Measurements from ENCODE around the gene ZIC4. TPM values are rescaled to one million over a fixed set of nuclear protein-coding genes. Genes with fewer than 3 reads are reported as not detected.

ZIC4 gene
- total and polyA plus RNA-seq, 2 of the 4 experiments (the other 2 are of a cell fraction), result not detected

- Histone ChIP-seq H3K9me1 (ENCODE audit: insufficient read depth, low read length) (0 out of 2 replicates have a peak, but pooled peaks cover 3% of the 10 kb centered on the region), H2BK120ac (ENCODE audit: low read depth, low read length) (no peak overlapping the region), H4K91ac (ENCODE audit: insufficient read depth, low read depth, low read length) (no peak overlapping the region), H2AFZ (replicated peaks; ENCODE audit: low read length, poor library complexity) (no peak overlapping the region), H3K9me3 (ENCODE audit: control insufficient read depth, insufficient read depth, low read length) (peaks cover 19% of the 10 kb centered on the region), H3K27ac (ENCODE audit: insufficient read depth, low read length) (no peak overlapping the region), H3K4me2 (ENCODE audit: low read depth, low read length) (no peak overlapping the region), H2BK20ac (ENCODE audit: low read depth, low read length) (no peak overlapping the region), H3K23ac (ENCODE audit: low read depth, low read length) (no peak overlapping the region), H3K18ac (ENCODE audit: low read depth, low read length) (no peak overlapping the region), H3K14ac (replicated peaks; ENCODE audit: low read depth, low read length) (no peak overlapping the region), H2AK9ac (replicated peaks; ENCODE audit: low read depth, low read length, poor library complexity) (no peak overlapping the region), H3K79me1 (ENCODE audit: low read depth in 1 of 2, low read length in 2 of 2) (no peaks in the 10 kb centered on the region), H3K56ac (ENCODE audit: extremely low read depth, insufficient read depth, low read length) (no peak overlapping the region), H3K27me3 (ENCODE audit: control insufficient read depth, insufficient read depth, low read length) (peaks cover 92% of the 10 kb centered on the region), H4K8ac (ENCODE audit: low read depth in 2 of 2, low read length in 2 of 2) (no peak overlapping the region), H4K5ac (ENCODE audit: low read depth, low read length) (no peak overlapping the region), H3K36me3 (ENCODE audit: control insufficient read depth, insufficient read depth, low read length) (no peaks in the 10 kb centered on the region), H2BK15ac (ENCODE audit: low read depth, low read length) (no peak overlapping the region), H3K4me1 (ENCODE audit: control insufficient read depth, insufficient read depth, low read length) (no peaks in the 10 kb centered on the region), H2BK5ac (ENCODE audit: low read depth, low read length, poor library complexity, severe bottlenecking) (no peak overlapping the region), H3K9ac (ENCODE audit: low read depth, low read length) (no peak overlapping the region), H3K4me3 (ENCODE audit: insufficient read depth, low read depth, low read length) (no peak overlapping the region), H2AK5ac (ENCODE audit: low read depth, low read length) (no peak overlapping the region), H3K4ac (ENCODE audit: low read depth, low read length) (no peak overlapping the region), H4K20me1 (ENCODE audit: insufficient read depth, low read length) (no peaks in the 10 kb centered on the region)
- intact Hi-C loops (cut with micrococcal nuclease), result no loop called here
- in situ Hi-C loops (cut with MboI; ENCODE audit: low sequenced_read_pairs), result no loop called here
- TF ChIP-seq MAFK (IDR thresholded peaks at IDR 0.05; ENCODE audit: low read depth, low read length) (no peak), USF2 (IDR thresholded peaks at IDR 0.05; ENCODE audit: low read depth, low read length) (no peak), MXI1 (IDR thresholded peaks at IDR 0.05; ENCODE audit: borderline replicate concordance, low read depth, low read length) (no peak)
- TF ChIP-seq, protein P1, sequence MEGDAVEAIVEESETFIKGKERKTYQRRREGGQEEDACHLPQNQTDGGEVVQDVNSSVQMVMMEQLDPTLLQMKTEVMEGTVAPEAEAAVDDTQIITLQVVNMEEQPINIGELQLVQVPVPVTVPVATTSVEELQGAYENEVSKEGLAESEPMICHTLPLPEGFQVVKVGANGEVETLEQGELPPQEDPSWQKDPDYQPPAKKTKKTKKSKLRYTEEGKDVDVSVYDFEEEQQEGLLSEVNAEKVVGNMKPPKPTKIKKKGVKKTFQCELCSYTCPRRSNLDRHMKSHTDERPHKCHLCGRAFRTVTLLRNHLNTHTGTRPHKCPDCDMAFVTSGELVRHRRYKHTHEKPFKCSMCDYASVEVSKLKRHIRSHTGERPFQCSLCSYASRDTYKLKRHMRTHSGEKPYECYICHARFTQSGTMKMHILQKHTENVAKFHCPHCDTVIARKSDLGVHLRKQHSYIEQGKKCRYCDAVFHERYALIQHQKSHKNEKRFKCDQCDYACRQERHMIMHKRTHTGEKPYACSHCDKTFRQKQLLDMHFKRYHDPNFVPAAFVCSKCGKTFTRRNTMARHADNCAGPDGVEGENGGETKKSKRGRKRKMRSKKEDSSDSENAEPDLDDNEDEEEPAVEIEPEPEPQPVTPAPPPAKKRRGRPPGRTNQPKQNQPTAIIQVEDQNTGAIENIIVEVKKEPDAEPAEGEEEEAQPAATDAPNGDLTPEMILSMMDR (conservative IDR thresholded peaks at IDR 0.05; ENCODE audit: low read depth, low read length), result no peak
- WGBS, 2 experiments (ENCODE audit: extremely low coverage in 2 of 2, insufficient read length in 1 of 2), result 0% methylated on average over 3 of the region's 17 CpGs; no CpG with 5 or more reads in 1 of the 2 experiments
- ATAC-seq (ENCODE audit: low read depth), result no peak
- DNase-seq, result no peak
- POLR2A ChIA-PET (ENCODE audit: unreplicated experiment), result no interaction called here
- dilution Hi-C loops (cut with HindIII; ENCODE audit: low sequenced_read_pairs, unreplicated experiment), result no loop called here
- CTCF ChIA-PET, result no interaction called here
- BruUV-seq (replicated peaks), result no TSS peak
These were observed 763 bp upstream of the ZIC4 start for GRCh38 chr3:147407114-147407497.
